K562 (cell line): Measurements from ENCODE around the gene CEACAM18. TPM values are rescaled to one million over a fixed set of nuclear protein-coding genes. Genes with fewer than 3 reads are reported as not detected.

ENCODE experiments used
- CTCFL ChIP-seq: IDR thresholded peaks from 2 replicates; pipeline ENCODE4 v1.6.1; 2011; ENCODE audit warnings: borderline replicate concordance, low read depth, mild to moderate bottlenecking, moderate library complexity, low read length; ENCODE audit not compliant: insufficient read depth, poor library complexity, severe bottlenecking
- E4F1 ChIP-seq: fragments of 250-450 bp; sonication (Bioruptor Pico); IDR thresholded peaks from 2 replicates; pipeline ENCODE4 v1.5.0; 2021; ENCODE audit warnings: mild to moderate bottlenecking, borderline replicate concordance
- EHMT2 ChIP-seq: fragments of 450-650 bp; IDR thresholded peaks from 2 replicates; pipeline ENCODE4 v1.6.1; 2018; ENCODE audit warnings: antibody characterized with exemption
- ETV1 ChIP-seq: fragments of 450-650 bp; conservative IDR thresholded peaks from 2 replicates; pipeline ENCODE4 v1.6.1; 2016; ENCODE audit warnings: missing genetic modification characterization, control low read depth, low read depth, missing compliant biosample characterization
- EWSR1 ChIP-seq: fragments of 450-650 bp; IDR thresholded peaks from 2 replicates; pipeline ENCODE4 v1.6.1; 2018; ENCODE audit warnings: borderline replicate concordance, mild to moderate bottlenecking, low read depth, moderate library complexity; ENCODE audit not compliant: partially characterized antibody
- PHF8 ChIP-seq: fragments of 200-600 bp; sonication (generic); IDR thresholded peaks from 2 replicates; pipeline ENCODE4 v1.6.1; 2012; ENCODE audit warnings: mixed run types, mild to moderate bottlenecking, inconsistent platforms, low read length, moderate library complexity, borderline replicate concordance
- TOE1 ChIP-seq, 2 experiments: fragments of 450-650 bp in 1 of 2; sonication (generic) in 1 of 2; formaldehyde crosslinking in 1 of 2; IDR thresholded peaks; 2 replicates each; pipeline versions ENCODE4 v1.7.1 to v1.8.0; 2016 to 2022; ENCODE audit warnings: borderline replicate concordance in 2 of 2, mild to moderate bottlenecking in 2 of 2, antibody characterized with exemption in 1 of 2, inconsistent platforms in 1 of 2, low read depth in 1 of 2, missing genetic modification reagents in 1 of 2, moderate library complexity in 1 of 2
- TRIM28 ChIP-seq: fragments of 450-650 bp; IDR thresholded peaks from 2 replicates; pipeline ENCODE4 v1.6.1; 2017
- ZBTB26 ChIP-seq: fragments of 450-650 bp; formaldehyde crosslinking; IDR thresholded peaks from 2 replicates; pipeline ENCODE4 v1.4.0; 2022; ENCODE audit warnings: missing genetic modification characterization
- ZNF197 ChIP-seq: fragments of 200-800 bp; sonication (Bioruptor generic); IDR thresholded peaks from 2 replicates; pipeline ENCODE4 v1.6.1; 2016; ENCODE audit warnings: low read depth, missing genetic modification characterization, missing compliant biosample characterization
- ZNF695 ChIP-seq: fragments of 450-650 bp; formaldehyde crosslinking; IDR thresholded peaks from 2 replicates; pipeline ENCODE4 v1.4.0; 2020; ENCODE audit warnings: mild to moderate bottlenecking, moderate library complexity
- ZNF766 ChIP-seq: fragments of 200-800 bp; sonication (Bioruptor generic); conservative IDR thresholded peaks from 2 replicates; pipeline ENCODE4 v1.6.1; 2016; ENCODE audit warnings: missing genetic modification characterization, missing compliant biosample characterization
- polyA plus RNA-seq, 8 experiments: library from polyadenylated mRNA; depleted of rRNA in 4 of 8; stranded (reverse) in 5 of 8; unstranded in 3 of 8; fragments of >200 nt; fragmentation: Nextera tagmentation in 2 of 8; fragmentation: Illumina TruSeq in 1 of 8; extraction: Ambion mirVana in 2 of 8; extraction: Trizol in 1 of 8; gene quantifications; 2 replicates each; pipeline versions ENCODE4 v1.2.1 to v1.2.3, GENCODE V29; 2011 to 2014; ENCODE audit warnings: inconsistent platforms in 1 of 8, missing spikeins in 1 of 8
- total RNA-seq, 7 experiments: library from RNA; depleted of rRNA in 6 of 7; stranded (reverse); fragments of >200 nt in 6 of 7; fragmentation: Illumina TruSeq in 2 of 7; extraction: Trizol in 2 of 7; gene quantifications; 2 replicates each; pipeline versions ENCODE4 v1.2.1 to v1.2.3, GENCODE V29; 2011 to 2021; ENCODE audit warnings: low replicate concordance in 1 of 7

The CEACAM18 gene
- total and polyA plus RNA-seq, 9 of the 15 experiments (the other 6 are each of a cell fraction or from before 2014, with no cell fraction given), result 0.08 to 0.24 (median 0.15) TPM; not detected in 3

GRCh38 chr19:51477344-51477743 lies 995 bp upstream of the CEACAM18 start (continued):
- TF ChIP-seq E4F1 (CRISPR knock-in tag) (no peak), ZNF197 (no peak), CTCFL (no peak), PHF8 (no peak), ZNF766 (CRISPR knock-in tag) (0 out of 2 replicates have a peak, but pooled peaks have one; percentile 39), EWSR1 (no peak), TRIM28 (no peak), EHMT2 (peak; percentile 86), ZNF695 (CRISPR knock-in tag) (no peak), ZBTB26 (no peak), TOE1 (IDR thresholded peaks at IDR 0.05; ENCODE audit: borderline replicate concordance) (no peak), TOE1 (CRISPR knock-in tag; IDR thresholded peaks at IDR 0.05; ENCODE audit: borderline replicate concordance, low read depth) (no peak), ETV1 (tag) (peak; percentile 53; the same call in 1 of the 2 replicates)
